Endothelial cell of umbilical vein (primary cell): ENCODE data around the gene DRC7. TPM values are rescaled to one million over a fixed set of nuclear protein-coding genes. Genes with fewer than 3 reads are reported as not detected.

ENCODE experiments used
- BruUV-seq: library from RNA; stranded (reverse); fragments of 400-500 nt; replicated peaks from 2 replicates; lab custom pipeline; 2021; lab: Mats Ljungman, UMichigan
- CTCF ChIA-PET: fragments of 300-600, 350-600 bp; sonication (Branson Sonifier 250); formaldehyde crosslinking; loops from one replicate; lab custom pipeline; 2021; ENCODE audit warnings: antibody characterized with exemption, inconsistent platforms; lab: Charles Lee
- POLR2A ChIA-PET: fragments of 300-600, 350-600 bp; sonication (Branson Sonifier 250); formaldehyde crosslinking; loops from one replicate; lab custom pipeline; 2021; ENCODE audit warnings: antibody characterized with exemption, inconsistent platforms; lab: Charles Lee
- DNase-seq: peaks from one replicate; pipeline ENCODE4 v3.0.0-alpha.2; 2011; ENCODE audit warnings: low read depth, low spot score
- FAIRE-seq: peaks from 2 replicates; lab custom pipeline; 2011; peaks lifted over from hg19 to GRCh38; lab: Jason Lieb, UNC
- H2AFZ ChIP-seq: 2 replicates; pipeline ENCODE4 v1.6.0; 2012; ENCODE audit warnings: low read depth, low read length, control low read depth, inconsistent platforms
- H3K27ac ChIP-seq: 2 replicates; pipeline ENCODE4 v1.5.1; 2011; ENCODE audit warnings: low read depth, mild to moderate bottlenecking, control low read depth, low read length, moderate library complexity; ENCODE audit not compliant: insufficient read depth
- H3K27me3 ChIP-seq, 2 experiments: 2 replicates each; pipeline versions ENCODE4 v1.6.0 to v1.6.1; 2011; ENCODE audit warnings: low read length in 2 of 2, mixed read lengths in 1 of 2; ENCODE audit not compliant: control insufficient read depth in 2 of 2, insufficient read depth in 2 of 2
- H3K36me3 ChIP-seq, 2 experiments: 2 replicates in 1 of 2; 3 replicates in 1 of 2; pipeline ENCODE4 v1.5.1; 2011; ENCODE audit warnings: low read length in 2 of 2, mild to moderate bottlenecking in 1 of 2, moderate library complexity in 1 of 2; ENCODE audit not compliant: control insufficient read depth in 2 of 2, insufficient read depth in 2 of 2; ENCODE audit errors: extremely low read depth in 1 of 2
- H3K4me1 ChIP-seq: 3 replicates; pipeline ENCODE4 v1.5.1; 2011; ENCODE audit warnings: mild to moderate bottlenecking, low read length; ENCODE audit not compliant: control insufficient read depth, insufficient read depth; ENCODE audit errors: extremely low read depth
- H3K4me2 ChIP-seq: 2 replicates; pipeline ENCODE4 v1.6.1; 2011; ENCODE audit warnings: low read length, control low read depth, mixed read lengths; ENCODE audit not compliant: insufficient read depth
- H3K4me3 ChIP-seq, 3 experiments: fragments of 200-600 bp in 1 of 3; sonication (generic), shearing (Covaris generic) in 1 of 3; replicated peaks in 1 of 3; 2 replicates each; pipeline ENCODE4 v1.5.1; 2011 to 2016; ENCODE audit warnings: control low read depth in 3 of 3, low read length in 3 of 3, mild to moderate bottlenecking in 2 of 3, inconsistent platforms in 1 of 3, low read depth in 1 of 3, moderate library complexity in 1 of 3; ENCODE audit not compliant: insufficient read depth in 1 of 3
- H3K79me2 ChIP-seq: 2 replicates; pipeline ENCODE4 v1.6.0; 2012; ENCODE audit warnings: low read length, inconsistent platforms; ENCODE audit not compliant: control insufficient read depth, insufficient read depth
- H3K9ac ChIP-seq: replicated peaks from 2 replicates; pipeline ENCODE3; 2011; ENCODE audit warnings: low read length, control low read depth; ENCODE audit not compliant: insufficient read depth; ENCODE audit errors: extremely low read depth
- H3K9me1 ChIP-seq: replicated peaks from 3 replicates; pipeline ENCODE4 v1.6.0; 2011; ENCODE audit warnings: mild to moderate bottlenecking, low read length; ENCODE audit not compliant: control insufficient read depth, insufficient read depth; ENCODE audit errors: extremely low read depth
- H3K9me3 ChIP-seq: replicated peaks from 2 replicates; pipeline ENCODE4 v1.5.1; 2012; ENCODE audit warnings: low read length, inconsistent platforms; ENCODE audit not compliant: control insufficient read depth, insufficient read depth
- H4K20me1 ChIP-seq: replicated peaks from 2 replicates; pipeline ENCODE3; 2011; ENCODE audit warnings: mild to moderate bottlenecking, low read length; ENCODE audit not compliant: control insufficient read depth, insufficient read depth; ENCODE audit errors: extremely low read depth
- EZH2 ChIP-seq: IDR thresholded peaks from 2 replicates; pipeline ENCODE4 v1.6.1; 2012; ENCODE audit warnings: borderline replicate concordance, low read depth, mild to moderate bottlenecking, moderate library complexity, low read length, inconsistent platforms; ENCODE audit not compliant: severe bottlenecking
- FOS ChIP-seq: IDR thresholded peaks from 2 replicates; pipeline ENCODE4 v1.6.1; 2011; ENCODE audit warnings: mild to moderate bottlenecking, low read length, moderate library complexity, borderline replicate concordance; ENCODE audit not compliant: insufficient read depth
- GATA2 ChIP-seq: IDR thresholded peaks from 2 replicates; pipeline ENCODE4 v1.7.0; 2011; ENCODE audit warnings: low read depth, mild to moderate bottlenecking, moderate library complexity, mixed read lengths, low read length; ENCODE audit not compliant: insufficient read length, insufficient read depth
- JUN ChIP-seq: IDR thresholded peaks from 2 replicates; pipeline ENCODE4 v1.6.1; 2011; ENCODE audit warnings: borderline replicate concordance, low read depth; ENCODE audit not compliant: insufficient read length, insufficient read depth
- MYC ChIP-seq: IDR thresholded peaks from one replicate; pipeline ENCODE4 v1.6.1; 2011; ENCODE audit warnings: mild to moderate bottlenecking, low read depth, low read length
- POLR2A ChIP-seq: IDR thresholded peaks from 2 replicates; pipeline ENCODE4 v1.6.1; 2012; ENCODE audit warnings: low read depth, mild to moderate bottlenecking, control low read depth, low read length
- POLR2AphosphoS5 ChIP-seq: IDR thresholded peaks from 2 replicates; pipeline ENCODE4 v1.6.1; 2012; ENCODE audit warnings: low read depth, mild to moderate bottlenecking, control low read depth, low read length, moderate library complexity; ENCODE audit not compliant: insufficient read depth
- dilution Hi-C: fragments of 300-500 bp; cut with MboI; formaldehyde crosslinking; loops from one replicate; pipeline ENCODE4 v1.15.0; 2019; ENCODE audit warnings: low sequenced_read_pairs; ENCODE audit not compliant: extremely low pct_ligation_motif_present
- intact Hi-C: fragments of 100-400 bp; cut with micrococcal nuclease; formaldehyde crosslinking; loops from one replicate; pipeline ENCODE4 v1.10.0; 2022
- polyA plus RNA-seq, 4 experiments: library from polyadenylated mRNA; depleted of rRNA in 3 of 4; stranded (reverse) in 3 of 4; unstranded in 1 of 4; fragments of >200 nt; gene quantifications; 2 replicates each; pipeline versions ENCODE4 v1.2.1 to v1.2.3, GENCODE V29; 2011 to 2012; ENCODE audit warnings: missing spikeins in 1 of 4
- total RNA-seq: library from RNA; stranded (reverse); gene quantifications from 2 replicates; pipeline ENCODE4 v1.2.3, GENCODE V29; 2021
- TF ChIP-seq, protein P1 (sequence below), 2 donors: IDR thresholded peaks; 1 replicate in 1 of 2; 2 replicates in 1 of 2; pipeline ENCODE4 v1.5.1; 2011; ENCODE audit warnings: low read length in 2 of 2, mild to moderate bottlenecking in 2 of 2, moderate library complexity in 2 of 2, control low read depth in 1 of 2, inconsistent platforms in 1 of 2, low read depth in 1 of 2; ENCODE audit not compliant: insufficient read depth in 1 of 2; ENCODE audit errors: extremely low read depth in 1 of 2
- TF ChIP-seq, protein P2 (sequence below): IDR thresholded peaks from 2 replicates; pipeline ENCODE4 v1.6.1; 2011; ENCODE audit not compliant: insufficient read depth, insufficient read length

The DRC7 gene
- total and polyA plus RNA-seq, 2 donors (not counting 3 experiments of a cell fraction or from before 2014, with no cell fraction given), result 0.13 to 0.77 TPM

DNA sequence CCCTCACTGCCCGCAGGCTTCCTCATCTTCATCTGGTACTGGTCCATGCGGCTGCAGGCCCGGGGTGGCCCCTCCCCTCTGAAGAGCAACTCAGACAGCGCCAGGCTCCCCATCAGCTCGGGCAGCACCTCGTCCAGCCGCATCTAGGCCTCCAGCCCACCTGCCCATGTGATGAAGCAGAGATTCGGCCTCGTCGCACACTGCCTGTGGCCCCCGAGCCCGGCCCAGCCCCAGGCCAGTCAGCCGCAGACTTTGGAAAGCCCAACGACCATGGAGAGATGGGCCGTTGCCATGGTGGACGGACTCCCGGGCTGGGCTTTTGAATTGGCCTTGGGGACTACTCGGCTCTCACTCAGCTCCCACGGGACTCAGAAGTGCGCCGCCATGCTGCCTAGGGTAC, 31.2 kb upstream of the DRC7 start:
- ChIA-PET CTCF (no interaction called here), POLR2A (no interaction called here)
- no peak overlapping the region for H3K4me3 ChIP-seq
- DNase-seq (no peak), FAIRE-seq (no peak)
- H3K79me2 ChIP-seq, result no peaks in the 10 kb centered on the region
- no peaks in the 10 kb centered on the region for H3K27me3 ChIP-seq
- H2AFZ ChIP-seq, result no peak overlapping the region
- H3K27ac ChIP-seq, result no peak overlapping the region
- no peaks in the 10 kb centered on the region for H3K9me1 ChIP-seq
- H3K9me3 ChIP-seq, result no peaks in the 10 kb centered on the region
- TF ChIP-seq, protein P1, sequence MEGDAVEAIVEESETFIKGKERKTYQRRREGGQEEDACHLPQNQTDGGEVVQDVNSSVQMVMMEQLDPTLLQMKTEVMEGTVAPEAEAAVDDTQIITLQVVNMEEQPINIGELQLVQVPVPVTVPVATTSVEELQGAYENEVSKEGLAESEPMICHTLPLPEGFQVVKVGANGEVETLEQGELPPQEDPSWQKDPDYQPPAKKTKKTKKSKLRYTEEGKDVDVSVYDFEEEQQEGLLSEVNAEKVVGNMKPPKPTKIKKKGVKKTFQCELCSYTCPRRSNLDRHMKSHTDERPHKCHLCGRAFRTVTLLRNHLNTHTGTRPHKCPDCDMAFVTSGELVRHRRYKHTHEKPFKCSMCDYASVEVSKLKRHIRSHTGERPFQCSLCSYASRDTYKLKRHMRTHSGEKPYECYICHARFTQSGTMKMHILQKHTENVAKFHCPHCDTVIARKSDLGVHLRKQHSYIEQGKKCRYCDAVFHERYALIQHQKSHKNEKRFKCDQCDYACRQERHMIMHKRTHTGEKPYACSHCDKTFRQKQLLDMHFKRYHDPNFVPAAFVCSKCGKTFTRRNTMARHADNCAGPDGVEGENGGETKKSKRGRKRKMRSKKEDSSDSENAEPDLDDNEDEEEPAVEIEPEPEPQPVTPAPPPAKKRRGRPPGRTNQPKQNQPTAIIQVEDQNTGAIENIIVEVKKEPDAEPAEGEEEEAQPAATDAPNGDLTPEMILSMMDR (IDR thresholded peaks at IDR 0.05; ENCODE audit: extremely low read depth in 1 of 2, insufficient read depth in 1 of 2, low read depth in 1 of 2, low read length in 2 of 2), result no peak
- no peak for TF ChIP-seq POLR2AphosphoS5
- no peak for TF ChIP-seq EZH2
- TF ChIP-seq GATA2, result no peak
- TF ChIP-seq JUN, result no peak
- no peak for TF ChIP-seq MYC
- no peak for TF ChIP-seq POLR2A
- no peak for TF ChIP-seq FOS
- TF ChIP-seq, protein P2, sequence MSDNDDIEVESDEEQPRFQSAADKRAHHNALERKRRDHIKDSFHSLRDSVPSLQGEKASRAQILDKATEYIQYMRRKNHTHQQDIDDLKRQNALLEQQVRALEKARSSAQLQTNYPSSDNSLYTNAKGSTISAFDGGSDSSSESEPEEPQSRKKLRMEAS, result no peak
- H3K4me2 ChIP-seq, result no peak overlapping the region
- dilution Hi-C loops, result no loop called here
- no peaks in the 10 kb centered on the region for H3K4me1 ChIP-seq
- no peak overlapping the region for H3K9ac ChIP-seq
- H4K20me1 ChIP-seq, result no peaks in the 10 kb centered on the region
- BruUV-seq, result no TSS peak
- H3K36me3 ChIP-seq, result peaks cover 2 to 3% of the 10 kb centered on the region in 2 experiments
- intact Hi-C loops, result no loop called here
